Thyroid gland (tissue), 4 donors: ENCODE results near the gene SLC38A1. TPM values are rescaled to one million over a fixed set of nuclear protein-coding genes. Genes with fewer than 3 reads are reported as not detected.

Source experiments
- DNase-seq, 2 donors: peaks; one replicate each; pipeline ENCODE4 v3.0.0-alpha.2; 2019
- H3K27ac ChIP-seq, 3 donors: fragments of 200-600 bp; sonication (generic); 1 replicate in 2 of 3; 2 replicates in 1 of 3; pipeline ENCODE4 v1.5.1; 2016 to 2019; ENCODE audit warnings: mild to moderate bottlenecking in 1 of 3, moderate library complexity in 1 of 3
- H3K27me3 ChIP-seq: fragments of 200-600 bp; sonication (generic); one replicate; pipeline ENCODE4 v1.5.1; 2019
- H3K36me3 ChIP-seq, 2 donors: fragments of 200-600 bp; sonication (generic); one replicate each; pipeline ENCODE4 v1.5.1; 2016 to 2019
- H3K4me1 ChIP-seq, 2 donors: fragments of 200-600 bp; sonication (generic); one replicate each; pipeline ENCODE4 v1.5.1; 2017 to 2019
- H3K4me3 ChIP-seq, 3 donors: fragments of 200-600 bp; sonication (generic); replicated peaks in 1 of 3; 1 replicate in 2 of 3; 2 replicates in 1 of 3; pipeline ENCODE4 v1.5.1; 2016; ENCODE audit warnings: mild to moderate bottlenecking in 1 of 3
- H3K9me3 ChIP-seq: fragments of 200-600 bp; sonication (generic); one replicate; pipeline ENCODE4 v1.5.1; 2017
- CTCF ChIP-seq, 6 experiments: fragments of 200-600 bp in 3 of 6; fragments of 450-650 bp in 3 of 6; sonication (generic) in 3 of 6; IDR thresholded peaks; one replicate each; pipeline ENCODE4 v1.5.1; 2016 to 2019; ENCODE audit warnings: antibody characterized with exemption in 6 of 6, mild to moderate bottlenecking in 2 of 6, inconsistent platforms in 1 of 6, moderate library complexity in 1 of 6
- POLR2A ChIP-seq, 2 donors: fragments of 450-650 bp; IDR thresholded peaks; one replicate each; pipeline ENCODE4 v1.6.1; 2017; ENCODE audit warnings: antibody characterized with exemption in 2 of 2, mild to moderate bottlenecking in 2 of 2, moderate library complexity in 1 of 2
- WGBS, 2 donors: methylation state at CpG; one replicate each; pipeline ENCODE4 v1.1.5; 2017; 5-methylcytosine and 5-hydroxymethylcytosine counted together
- intact Hi-C: fragments of 100-400 bp; cut with DNase I; formaldehyde crosslinking; loops from one replicate; pipeline ENCODE4 v1.15.1; 2023
- total RNA-seq, 4 donors: library from RNA; depleted of rRNA; stranded (reverse); fragments of >200 nt; gene quantifications; one replicate each; pipeline ENCODE4 v1.2.3, GENCODE V29; 2016

The SLC38A1 gene
- total RNA-seq, 4 donors from 2014 or later, result 101 to 282 (median 120) TPM

- WGBS, 2 donors, result 49% methylated on average over 2 of the region's 2 CpGs
Observed at GRCh38 chr12:46183112-46183511, 85.7 kb downstream of the SLC38A1 start.

GRCh38 chr12:46181465-46181864, 87.4 kb downstream of the SLC38A1 start:
- TF ChIP-seq CTCF (IDR thresholded peaks at IDR 0.05) (no peak), POLR2A (IDR thresholded peaks at IDR 0.05) (no peak)
- Histone ChIP-seq H3K4me1 (no peaks in the 10 kb centered on the region), H3K27ac (no peak overlapping the region), H3K4me3 (no peak overlapping the region), H3K9me3 (no peaks in the 10 kb centered on the region), H3K36me3 (no peaks in the 10 kb centered on the region), H3K27me3 (no peaks in the 10 kb centered on the region)
- WGBS, 2 donors, result 82 to 83% methylated on average over 1 of the region's 1 CpG
- intact Hi-C loops, result no loop called here
- DNase-seq, result no peak

More at GRCh38 chr12:46183112-46183511, 85.7 kb downstream of the SLC38A1 start:
- H3K36me3 ChIP-seq, result no peaks in the 10 kb centered on the region
- no peak for DNase-seq
- TF ChIP-seq POLR2A (IDR thresholded peaks at IDR 0.05) (no peak), CTCF (IDR thresholded peaks at IDR 0.05) (no peak)
- no peak overlapping the region for H3K4me3 ChIP-seq
- peaks cover 0 to 4% of the 10 kb centered on the region in 2 donors for H3K4me1 ChIP-seq
- no peaks in the 10 kb centered on the region for H3K9me3 ChIP-seq
- H3K27me3 ChIP-seq, result no peaks in the 10 kb centered on the region
- H3K27ac ChIP-seq, result no peak overlapping the region
- intact Hi-C loops, result no loop called here

GRCh38 chr12:46179693-46180452, 89.0 kb downstream of the SLC38A1 start:
- 88 to 89% methylated on average over 7 of the region's 7 CpGs for WGBS, 2 donors
- intact Hi-C loops, result no loop called here
- DNase-seq, result no peak

GRCh38 chr12:46177837-46178608, 90.8 kb downstream of the SLC38A1 start:
- Histone ChIP-seq H3K9me3 (no peaks in the 10 kb centered on the region), H3K27ac (no peak overlapping the region), H3K27me3 (no peaks in the 10 kb centered on the region), H3K4me1 (no peaks in the 10 kb centered on the region), H3K4me3 (no peak overlapping the region), H3K36me3 (no peaks in the 10 kb centered on the region)
- DNase-seq, result no peak
- intact Hi-C loops, result no loop called here
- TF ChIP-seq POLR2A (IDR thresholded peaks at IDR 0.05) (no peak), CTCF (IDR thresholded peaks at IDR 0.05) (no peak)
- WGBS, 2 donors, result 52 to 58% methylated on average over 5 of the region's 5 CpGs

More at GRCh38 chr12:46179693-46180452, 89.0 kb downstream of the SLC38A1 start:
- Histone ChIP-seq H3K27me3 (no peaks in the 10 kb centered on the region), H3K4me3 (no peak overlapping the region), H3K4me1 (no peaks in the 10 kb centered on the region), H3K9me3 (no peaks in the 10 kb centered on the region), H3K27ac (no peak overlapping the region), H3K36me3 (no peaks in the 10 kb centered on the region)
- TF ChIP-seq POLR2A (IDR thresholded peaks at IDR 0.05) (no peak), CTCF (IDR thresholded peaks at IDR 0.05) (no peak)

- H3K4me3 ChIP-seq, result no peak overlapping the region
- no peak for DNase-seq
- H3K36me3 ChIP-seq, result no peaks in the 10 kb centered on the region
- no peaks in the 10 kb centered on the region for H3K9me3 ChIP-seq
- TF ChIP-seq CTCF (IDR thresholded peaks at IDR 0.05) (no peak), POLR2A (IDR thresholded peaks at IDR 0.05) (no peak)
- H3K27me3 ChIP-seq, result no peaks in the 10 kb centered on the region
- 85 to 90% methylated on average over 3 of the region's 3 CpGs for WGBS, 2 donors
- no peak overlapping the region for H3K27ac ChIP-seq
- intact Hi-C loops, result no loop called here
- no peaks in the 10 kb centered on the region for H3K4me1 ChIP-seq
Observed at GRCh38 chr12:46177025-46177424, 91.8 kb downstream of the SLC38A1 start.
